Measurements from ENCODE around the gene PAK6.

The PAK6 gene

GRCh38 chr15:40229316-40229715 lies 9.5 kb upstream of the PAK6 start:
- TF ChIP-seq SPI1 (IDR thresholded peaks at IDR 0.05; ENCODE audit: borderline replicate concordance, low read depth) (no peak), POLR2AphosphoS5 (IDR thresholded peaks at IDR 0.05; ENCODE audit: low read depth) (no peak), CTCF (IDR thresholded peaks at IDR 0.05; ENCODE audit: insufficient read depth, low read length) (no peak), GABPA (IDR thresholded peaks at IDR 0.05; ENCODE audit: low read depth) (no peak), REST (IDR thresholded peaks at IDR 0.05; ENCODE audit: insufficient replicate concordance, low read depth) (no peak)
- no peak for DNase-seq (ENCODE audit: low read depth in 1 of 2, low spot score in 1 of 2)
- H3K4me3 ChIP-seq (replicated peaks; ENCODE audit: insufficient read depth, low read length): no peak overlapping the region
- no peak overlapping the region for H3K27ac ChIP-seq (replicated peaks)
- no peaks in the 10 kb centered on the region for H3K27me3 ChIP-seq (ENCODE audit: insufficient read depth, poor library complexity, severe bottlenecking)

GRCh38 chr15:40229956-40230355 lies 8.9 kb upstream of the PAK6 start:
- Histone ChIP-seq H3K27ac (replicated peaks) (no peak overlapping the region), H3K27me3 (ENCODE audit: insufficient read depth, poor library complexity, severe bottlenecking) (no peaks in the 10 kb centered on the region), H3K4me3 (replicated peaks; ENCODE audit: insufficient read depth, low read length) (no peak overlapping the region)
- TF ChIP-seq SPI1 (IDR thresholded peaks at IDR 0.05; ENCODE audit: borderline replicate concordance, low read depth) (no peak), REST (IDR thresholded peaks at IDR 0.05; ENCODE audit: insufficient replicate concordance, low read depth) (no peak), GABPA (IDR thresholded peaks at IDR 0.05; ENCODE audit: low read depth) (no peak), POLR2AphosphoS5 (IDR thresholded peaks at IDR 0.05; ENCODE audit: low read depth) (no peak)
- no peak for DNase-seq (ENCODE audit: low read depth in 1 of 2, low spot score in 1 of 2)

- H3K27me3 ChIP-seq (ENCODE audit: insufficient read depth, poor library complexity, severe bottlenecking): no peaks in the 10 kb centered on the region
- peak in 1 of 2 experiments; percentile 37 for DNase-seq (ENCODE audit: low read depth in 1 of 2, low spot score in 1 of 2)
- TF ChIP-seq SPI1 (IDR thresholded peaks at IDR 0.05; ENCODE audit: borderline replicate concordance, low read depth) (peak; percentile 69; the same call in 1 of the 2 replicates), GABPA (IDR thresholded peaks at IDR 0.05; ENCODE audit: low read depth) (no peak), CTCF (IDR thresholded peaks at IDR 0.05; ENCODE audit: insufficient read depth, low read length) (no peak), POLR2AphosphoS5 (IDR thresholded peaks at IDR 0.05; ENCODE audit: low read depth) (no peak), REST (IDR thresholded peaks at IDR 0.05; ENCODE audit: insufficient replicate concordance, low read depth) (no peak)
- H3K27ac ChIP-seq (replicated peaks): no peak overlapping the region
- no peak overlapping the region for H3K4me3 ChIP-seq (replicated peaks; ENCODE audit: insufficient read depth, low read length)
Observed at GRCh38 chr15:40232625-40233070, 6.2 kb upstream of the PAK6 start.

Data from HL-60 (cell line).